Measurements from ENCODE around the gene ZC3HAV1.
"Not testable (repeated sequence)": the region's sequence is repeated elsewhere in the genome, so short reads cannot be mapped to it uniquely, and the experiment has no call there.

Gene ZC3HAV1
- long read RNA-seq, donor 1, result 0 reads
- long read RNA-seq, donor 2, result 0 reads
- long read RNA-seq, donor 3, full-length matches to known transcripts, result 1 of 1 reads
- long read RNA-seq, donor 3, partial matches to known transcripts, result 0 of 1 reads
- long read RNA-seq, donor 3, other reads (novel, unspliced or antisense), result 0 of 1 reads
- long read RNA-seq, donor 4, partial matches to known transcripts, result 9 of 9 reads
- long read RNA-seq, donor 4, other reads (novel, unspliced or antisense), result 0 of 9 reads
- long read RNA-seq, donor 5, full-length matches to known transcripts, result 3 of 3 reads
- long read RNA-seq, donor 5, partial matches to known transcripts, result 0 of 3 reads
- long read RNA-seq, donor 5, other reads (novel, unspliced or antisense), result 0 of 3 reads
- long read RNA-seq, donor 6, result 0 reads
- long read RNA-seq, donor 7, full-length matches to known transcripts, result 4 of 4 reads
- long read RNA-seq, donor 7, partial matches to known transcripts, result 0 of 4 reads
- long read RNA-seq, donor 7, other reads (novel, unspliced or antisense), result 0 of 4 reads
- long read RNA-seq, donor 8, full-length matches to known transcripts, result 3 of 3 reads
- long read RNA-seq, donor 8, partial matches to known transcripts, result 0 of 3 reads
- long read RNA-seq, donor 8, other reads (novel, unspliced or antisense), result 0 of 3 reads

DNA sequence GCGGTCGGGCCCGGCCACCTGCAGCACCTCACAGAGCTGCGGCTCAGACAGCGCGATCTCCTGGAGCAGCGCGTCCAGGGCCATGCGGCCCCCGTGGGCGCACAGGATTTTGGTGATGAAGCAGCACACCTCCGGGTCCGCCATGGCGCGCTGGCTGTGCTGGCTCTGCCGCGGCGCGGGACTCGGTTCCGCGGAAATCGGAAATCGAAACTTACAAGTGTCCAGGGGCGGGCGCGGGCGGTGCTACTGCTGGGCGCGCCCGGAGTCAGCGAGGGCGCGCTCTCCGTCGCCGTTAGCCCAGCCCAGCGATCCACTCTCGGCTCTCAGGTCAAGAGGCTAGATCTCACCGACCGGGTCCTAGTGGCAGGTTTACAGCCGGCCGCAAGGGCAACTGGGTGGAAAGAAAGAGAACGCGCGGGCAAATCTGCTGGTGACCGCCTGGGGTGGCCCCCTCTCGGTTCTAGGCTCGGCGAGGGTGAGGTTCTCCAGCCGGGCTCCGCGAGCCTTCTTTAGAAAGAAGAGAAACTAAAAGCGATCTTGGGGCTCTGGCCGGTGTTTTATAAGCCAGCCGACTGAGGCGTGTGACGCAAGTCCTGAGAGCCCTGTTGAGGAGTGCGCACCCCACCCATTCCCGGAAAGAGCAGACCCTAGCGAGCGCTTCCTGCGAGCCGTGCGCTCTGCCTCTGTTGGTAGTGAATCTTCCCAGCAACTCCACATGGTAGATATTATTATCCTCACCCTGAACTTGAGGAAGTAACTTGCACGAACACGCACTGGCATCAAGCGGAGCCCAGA lies at the start of gene ZC3HAV1:
ZC3HAV1 (minus strand) TSS at position 533 of the 795 bp plus-strand sequence; CDS start at position 144, 389 bp downstream.
- DNase-seq, result peak; percentile 94

DNA sequence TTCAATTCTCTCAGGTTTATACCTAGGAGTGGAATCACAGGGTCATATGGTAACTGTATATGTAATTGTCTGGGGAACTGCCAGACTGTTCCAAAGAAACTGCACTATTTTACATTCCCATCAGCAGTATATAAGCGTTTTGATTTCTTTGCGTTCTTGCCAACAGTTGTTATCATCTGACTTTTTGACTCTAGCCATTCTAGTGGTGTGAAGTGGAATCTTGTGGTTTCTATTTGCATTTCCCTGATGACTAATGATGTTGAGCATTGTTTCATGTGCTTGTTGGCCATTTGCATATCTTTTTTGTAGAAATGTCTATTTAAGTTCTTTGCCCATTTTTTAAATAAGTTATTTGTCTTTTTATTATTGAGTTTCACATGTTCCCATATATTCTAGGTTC lies 44.3 kb upstream of the ZC3HAV1 start:
- no peak for DNase-seq

DNA sequence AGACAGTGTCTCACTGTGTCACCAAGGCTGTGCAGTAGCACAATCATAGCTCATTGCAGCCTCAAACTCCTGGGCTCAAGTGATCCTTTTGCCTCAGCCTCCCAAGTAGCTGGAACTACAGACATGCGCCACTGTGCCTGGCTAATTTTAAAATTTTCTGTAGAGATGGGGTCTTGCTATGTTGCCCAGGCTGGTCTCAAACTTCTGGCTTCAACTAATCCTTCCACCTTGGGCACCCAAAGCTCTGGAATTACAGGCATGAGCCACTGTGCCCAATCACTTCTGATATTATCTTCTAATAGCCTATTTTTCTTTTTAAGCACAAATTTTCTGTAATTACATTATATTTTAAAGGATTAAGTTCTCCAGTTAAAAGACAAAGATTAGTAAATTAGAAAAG lies 42.6 kb upstream of the ZC3HAV1 start:
- no peak for DNase-seq

DNA sequence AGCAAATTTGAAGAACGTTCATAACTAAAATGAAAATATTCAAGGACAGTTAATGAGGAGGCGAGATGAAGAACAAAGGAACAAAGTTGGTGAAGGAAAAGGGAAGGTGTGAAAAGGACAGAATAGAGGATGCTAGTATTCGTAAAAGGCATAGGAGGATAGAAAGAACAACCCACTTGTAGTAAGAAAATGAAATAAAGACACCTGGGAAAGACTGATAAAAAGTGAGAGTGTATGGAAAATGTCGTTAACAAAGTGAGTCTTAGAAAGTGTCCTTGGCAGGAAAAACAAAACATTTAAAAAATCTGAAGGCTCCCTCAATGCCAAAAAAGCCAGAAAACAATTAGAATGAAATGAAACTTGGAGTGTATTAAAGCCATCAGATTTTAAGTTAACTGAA lies 29.6 kb upstream of the ZC3HAV1 start:
- DNase-seq, result no peak

DNA sequence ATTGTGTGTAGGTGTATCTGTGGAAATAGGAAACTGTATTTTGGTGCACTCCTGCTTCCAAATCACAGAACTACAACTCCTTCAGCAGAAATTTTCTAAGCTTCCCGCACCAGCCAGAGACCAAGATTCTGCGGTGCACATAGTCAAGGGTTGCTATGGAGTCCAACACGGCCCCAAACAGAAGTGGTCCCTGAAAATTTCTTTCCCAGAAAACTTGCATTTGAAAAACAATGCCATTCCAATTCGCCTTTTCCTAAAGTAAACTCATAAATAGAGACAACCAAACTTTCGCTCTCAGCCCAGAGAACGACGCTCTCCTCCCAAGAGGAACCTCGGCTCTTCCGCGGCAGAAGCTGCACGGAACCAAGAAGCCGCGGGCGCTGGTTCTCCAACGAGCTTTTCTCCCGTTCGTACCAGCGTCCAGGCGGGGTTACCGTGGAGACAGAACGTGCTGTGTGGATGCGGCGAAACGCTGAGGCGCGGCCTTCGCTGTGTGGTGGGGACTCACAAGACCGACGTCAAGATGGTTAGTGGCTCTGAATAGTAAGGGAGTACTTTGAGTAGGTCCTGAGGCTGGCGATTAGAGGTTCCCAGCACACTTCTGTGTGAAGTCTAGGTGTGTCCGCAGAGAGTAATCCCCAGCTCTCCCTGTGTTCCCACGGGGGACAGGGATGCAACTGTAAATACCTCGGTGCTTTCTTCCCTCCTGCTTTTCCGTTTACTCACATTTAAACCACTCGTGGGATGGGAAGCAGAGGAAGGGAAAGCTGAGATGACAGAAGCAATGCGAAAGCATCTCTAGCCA lies 24.0 kb upstream of the ZC3HAV1 start:
- DNase-seq, result peak; percentile 89

DNA sequence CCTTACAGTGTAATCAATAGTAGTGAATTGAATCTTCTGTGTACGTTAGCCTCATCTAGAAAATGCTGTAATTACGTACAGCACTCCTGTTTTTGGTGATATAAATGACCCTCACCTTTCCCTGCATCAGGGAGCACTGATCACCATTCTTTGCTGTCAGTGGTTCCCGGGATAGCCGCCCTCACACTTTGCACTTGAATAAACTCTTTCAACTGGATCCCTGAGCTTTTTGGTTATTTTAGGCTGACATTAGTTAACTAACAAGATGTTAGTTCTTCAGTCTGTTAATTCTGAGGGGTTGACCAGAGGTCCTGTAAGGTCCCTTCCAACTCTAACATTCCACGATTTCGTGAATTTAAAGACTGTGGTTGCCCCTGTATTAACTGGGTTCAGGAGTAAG lies 23.4 kb upstream of the ZC3HAV1 start:
- DNase-seq, result peak; percentile 44

DNA sequence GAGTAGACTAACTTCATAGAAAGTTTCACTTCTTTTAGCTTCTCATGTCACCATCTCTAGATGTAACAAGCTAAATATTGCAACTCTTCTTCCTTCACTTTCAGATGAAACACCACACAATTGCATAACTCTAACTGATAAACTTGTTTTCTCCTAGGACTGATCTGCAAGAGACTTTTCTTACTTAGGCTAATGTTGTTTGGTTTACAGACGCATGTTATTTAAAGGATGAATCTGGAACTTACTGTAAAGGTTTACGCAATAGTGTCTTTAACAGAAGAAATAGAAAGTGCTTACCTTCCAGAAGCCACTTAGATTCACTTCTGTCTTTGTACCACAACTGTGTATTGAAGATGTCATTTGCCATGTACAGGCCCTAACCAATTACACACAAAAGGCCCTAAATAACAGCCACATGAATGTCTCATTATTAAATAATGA lies 22.1 kb upstream of the ZC3HAV1 start:
- no peak for DNase-seq

DNA sequence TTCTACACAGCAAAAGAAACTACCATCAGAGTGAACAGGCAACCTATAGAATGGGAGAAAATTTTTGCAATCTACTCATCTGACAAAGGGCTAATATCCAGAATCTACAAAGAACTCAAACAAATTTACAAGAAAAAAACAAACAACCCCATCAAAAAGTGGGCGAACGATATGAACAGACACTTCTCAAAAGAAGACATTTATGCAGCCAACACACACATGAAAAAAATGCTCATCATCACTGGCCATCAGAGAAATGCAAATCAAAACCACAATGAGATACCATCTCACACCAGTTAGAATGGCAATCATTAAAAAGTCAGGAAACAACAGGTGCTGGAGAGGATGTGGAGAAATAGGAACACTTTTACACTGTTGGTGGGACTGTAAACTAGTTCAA lies 20.3 kb upstream of the ZC3HAV1 start:
- DNase-seq, result not testable (repeated sequence)

DNA sequence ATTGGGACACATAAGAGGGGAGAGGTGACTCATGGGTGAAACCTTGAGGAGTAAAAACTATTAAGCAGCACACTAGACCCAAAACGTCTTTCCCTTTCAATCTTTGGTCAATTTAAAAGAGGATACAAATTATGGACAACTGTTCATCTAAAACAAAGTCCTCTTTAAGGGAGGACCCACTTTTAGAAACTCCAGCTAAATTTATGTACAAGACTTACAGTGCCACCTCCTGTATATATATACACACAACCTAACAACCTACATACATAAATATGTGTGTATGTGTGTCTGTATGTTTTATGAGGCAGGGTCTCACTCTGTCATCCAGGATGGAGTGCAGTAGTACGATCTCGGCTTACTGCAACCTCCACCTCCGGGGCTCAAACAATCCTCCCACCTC lies 18.1 kb upstream of the ZC3HAV1 start:
- DNase-seq, result no peak

DNA sequence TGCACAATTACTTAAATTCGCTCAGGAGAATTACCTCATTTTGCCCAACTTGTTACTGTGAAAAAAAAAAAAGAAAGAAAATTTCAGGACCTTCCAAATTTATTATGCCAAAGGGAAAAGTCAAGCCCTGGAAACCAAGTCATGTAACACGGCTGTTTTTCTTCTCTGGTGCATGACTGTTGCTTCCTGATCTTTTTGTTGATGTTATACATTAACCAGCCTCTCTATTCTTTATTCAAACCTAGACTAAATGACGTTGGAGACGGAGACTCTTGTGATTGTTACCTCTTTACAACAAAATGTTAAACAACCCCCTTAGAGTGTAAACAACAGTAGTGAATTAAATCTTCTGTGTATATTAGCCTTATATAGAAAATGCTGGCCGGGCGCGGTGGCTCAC lies 16.1 kb upstream of the ZC3HAV1 start:
- DNase-seq, result peak; percentile 27

DNA sequence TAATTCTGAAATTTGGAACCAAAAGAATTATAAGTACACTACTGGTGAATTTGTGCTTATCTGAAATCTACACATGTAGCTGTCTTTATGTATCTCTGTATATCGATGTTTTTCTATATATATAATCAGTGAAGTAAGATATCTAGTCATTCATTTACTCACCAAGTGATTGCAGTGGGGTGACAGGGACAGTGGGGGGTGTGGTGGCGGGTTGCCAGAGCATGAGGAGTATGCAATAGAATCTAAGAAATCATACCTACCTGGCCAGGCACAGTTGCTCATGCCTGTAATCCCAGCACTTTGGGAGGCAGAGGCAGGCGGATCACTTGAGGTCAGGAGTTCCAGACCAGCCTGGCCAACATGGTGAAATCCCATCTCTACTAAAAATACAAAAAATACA lies 15.5 kb upstream of the ZC3HAV1 start:
- not testable (repeated sequence) for DNase-seq

DNA sequence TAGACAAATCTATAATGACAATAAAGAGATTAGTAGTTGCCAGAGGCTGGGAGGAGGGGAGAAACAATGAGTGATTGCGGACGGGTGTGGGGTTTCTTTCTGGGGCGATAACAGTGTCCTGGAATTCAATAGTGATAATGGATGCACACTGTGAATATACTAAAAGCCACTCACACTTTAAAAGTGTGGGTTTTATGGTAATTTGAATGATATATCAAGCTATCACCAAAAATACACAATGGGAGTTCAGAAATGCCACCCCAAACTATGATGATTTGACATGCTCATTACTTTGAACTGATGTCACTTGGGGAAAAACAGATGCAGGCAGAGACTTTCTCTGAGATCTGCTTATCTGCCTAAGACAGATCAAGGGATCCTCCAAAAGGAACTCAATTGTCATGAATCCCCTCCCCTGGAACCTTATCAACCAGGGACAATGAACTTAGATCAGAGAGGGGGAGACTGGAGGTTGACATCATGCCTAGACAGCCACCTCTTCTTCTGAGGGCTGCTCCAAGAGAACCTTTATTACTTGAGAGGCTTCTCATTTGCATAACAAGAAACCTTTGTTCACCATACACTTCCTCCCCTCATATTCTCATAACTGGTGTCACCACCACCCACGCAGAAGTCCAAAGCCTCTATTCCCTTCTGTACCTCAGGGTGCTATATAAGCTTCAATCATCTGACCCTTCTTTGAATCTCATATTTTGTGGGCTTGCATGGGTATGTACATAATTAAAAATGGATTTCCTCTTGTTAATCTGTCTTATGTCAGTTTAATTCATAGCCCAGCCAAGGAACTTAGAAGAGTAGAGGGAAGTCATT lies 14.8 kb upstream of the ZC3HAV1 start:
- no peak for DNase-seq

DNA sequence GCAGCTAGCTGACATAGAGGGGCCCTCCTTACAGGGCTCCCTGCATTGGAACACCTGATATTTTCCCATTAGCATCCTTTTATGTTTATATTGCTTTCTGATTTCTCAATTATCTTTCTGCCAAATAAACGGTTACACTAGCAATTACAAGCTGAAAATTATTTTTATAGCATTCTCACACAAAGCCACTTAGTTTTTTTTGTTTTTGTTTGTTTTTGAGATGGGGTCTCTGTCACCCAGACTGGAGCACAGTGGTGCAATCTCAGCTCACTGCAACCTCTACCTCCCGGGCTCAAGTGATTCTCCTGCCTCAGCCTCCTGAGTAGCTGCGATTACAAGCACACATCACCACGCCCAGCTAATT lies 9.9 kb upstream of the ZC3HAV1 start:
- no peak for DNase-seq

DNA sequence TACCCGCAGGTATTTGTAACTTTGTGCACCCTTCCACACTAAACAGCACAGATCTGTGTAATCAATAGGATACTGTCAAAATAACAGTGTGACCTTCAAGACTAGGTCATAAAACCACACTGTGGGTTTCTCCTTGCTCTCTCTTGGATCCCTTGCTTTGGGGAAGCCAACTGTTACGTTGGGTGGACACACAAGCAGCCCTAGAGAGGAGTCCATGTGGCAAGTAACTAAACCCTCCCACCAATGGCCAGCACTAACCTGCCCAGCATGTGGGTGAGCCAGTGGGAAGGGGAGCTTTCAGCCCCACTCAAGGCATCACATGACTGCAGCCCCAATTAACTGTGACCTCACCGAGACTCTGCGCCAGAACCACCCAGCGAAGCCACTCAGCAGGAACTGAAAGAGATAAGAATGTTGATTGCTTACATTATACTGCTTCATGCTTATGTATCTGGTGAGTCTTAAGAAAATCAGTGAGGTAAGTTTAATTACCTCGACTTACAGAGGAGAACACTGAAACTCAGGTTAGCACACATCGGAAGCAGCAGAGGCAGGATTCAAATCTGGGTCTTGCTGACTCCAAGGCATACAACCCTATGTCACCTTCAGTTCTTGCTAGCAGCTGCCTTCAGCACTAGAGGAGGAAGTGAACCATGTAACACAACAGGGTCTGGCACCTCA lies 9.4 kb upstream of the ZC3HAV1 start:
- no peak for DNase-seq

DNA sequence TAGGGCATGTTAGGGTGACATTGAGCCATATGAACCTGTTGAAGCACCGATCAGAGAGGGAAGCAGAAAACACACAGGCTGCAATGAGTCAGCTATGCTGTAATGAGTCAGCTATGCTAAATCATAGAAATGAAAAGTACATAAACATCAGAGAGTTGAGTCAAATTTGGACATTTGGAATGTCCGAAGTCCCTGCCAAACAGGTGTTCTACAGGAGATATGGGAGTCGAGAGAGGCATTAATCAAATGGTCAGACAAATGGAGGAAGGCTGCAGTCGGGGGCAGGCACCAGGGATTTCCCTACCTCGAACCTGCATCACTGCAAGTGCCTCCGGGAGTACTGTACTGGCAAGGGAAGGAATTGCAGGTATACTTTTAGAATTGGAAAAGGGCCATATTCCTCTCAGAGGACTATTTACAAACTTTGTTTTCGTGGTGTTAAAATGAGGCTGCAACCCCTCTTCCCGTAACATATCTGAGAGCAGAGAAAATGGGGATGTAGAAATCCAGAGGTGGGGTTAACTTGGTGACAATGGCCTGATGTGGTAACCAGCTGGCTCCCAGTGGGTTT lies 8.8 kb upstream of the ZC3HAV1 start:
- DNase-seq, result no peak

DNA sequence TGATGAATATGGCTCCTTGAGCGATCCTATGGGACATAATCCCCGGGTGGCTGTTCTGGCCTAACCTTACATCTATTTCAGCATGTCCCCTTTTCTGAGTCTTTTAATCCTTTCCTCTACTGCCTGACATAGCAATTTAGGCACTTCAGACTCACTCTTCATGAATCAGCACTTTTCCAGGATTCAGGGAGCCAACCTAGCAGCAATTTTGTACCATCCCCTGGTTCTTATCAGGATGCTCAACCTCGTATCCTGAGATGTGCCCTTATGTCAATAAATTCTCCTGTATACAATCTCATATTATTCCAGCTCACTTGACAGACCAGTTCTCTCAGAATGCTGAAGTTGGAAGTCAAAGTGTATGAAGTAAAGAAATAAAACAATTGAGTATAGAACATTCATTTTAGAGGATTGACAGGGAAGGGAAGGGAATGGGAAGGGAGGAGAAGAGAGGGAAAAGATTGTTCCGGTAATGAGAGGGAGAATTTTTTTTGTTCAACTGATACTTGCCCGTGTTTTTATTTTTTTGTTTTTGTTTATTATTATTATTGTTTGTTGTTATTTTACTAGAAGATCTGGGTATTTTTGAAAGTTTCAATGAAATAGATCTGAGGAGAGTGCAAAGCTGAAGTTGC lies 8.2 kb upstream of the ZC3HAV1 start:
- no peak for DNase-seq

DNA sequence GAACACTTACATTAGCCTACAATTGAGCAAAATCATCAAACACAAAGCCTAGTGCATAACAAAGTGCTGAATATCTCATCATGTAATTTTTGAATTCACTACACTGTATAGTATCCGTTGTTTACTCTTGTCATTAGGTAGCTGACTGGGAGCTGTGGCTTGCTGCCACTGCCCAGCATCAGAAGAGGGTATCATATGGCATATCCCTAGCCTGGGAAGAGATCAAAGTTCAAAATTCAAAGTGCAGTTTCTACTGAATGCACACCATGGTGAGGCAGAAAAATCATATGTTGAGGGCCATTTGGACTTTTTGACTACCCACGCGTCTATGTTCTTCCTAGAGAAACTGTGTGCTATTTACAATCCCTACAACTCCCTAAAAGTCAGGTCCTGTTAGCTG lies 7.5 kb upstream of the ZC3HAV1 start:
- no peak for DNase-seq

DNA sequence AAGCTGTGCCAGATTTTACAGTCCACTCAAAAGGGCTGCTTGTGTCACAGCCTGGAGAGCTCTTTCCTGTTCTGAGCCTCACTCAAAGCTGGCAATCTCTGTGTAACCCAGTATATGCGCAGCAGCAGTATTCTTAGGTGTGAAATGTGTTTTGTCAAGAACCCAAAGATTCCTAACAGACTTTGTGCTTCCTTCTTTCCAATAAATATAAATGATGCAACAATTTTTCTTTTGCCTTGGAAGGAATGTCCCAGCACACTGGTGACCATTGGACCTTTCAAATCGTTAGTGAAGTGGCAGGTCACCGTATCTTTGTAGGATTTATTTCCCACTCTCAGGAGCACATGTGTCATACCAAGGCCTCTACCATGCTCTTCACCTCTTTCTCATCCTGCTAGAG lies 5.6 kb upstream of the ZC3HAV1 start:
- no peak for DNase-seq

DNA sequence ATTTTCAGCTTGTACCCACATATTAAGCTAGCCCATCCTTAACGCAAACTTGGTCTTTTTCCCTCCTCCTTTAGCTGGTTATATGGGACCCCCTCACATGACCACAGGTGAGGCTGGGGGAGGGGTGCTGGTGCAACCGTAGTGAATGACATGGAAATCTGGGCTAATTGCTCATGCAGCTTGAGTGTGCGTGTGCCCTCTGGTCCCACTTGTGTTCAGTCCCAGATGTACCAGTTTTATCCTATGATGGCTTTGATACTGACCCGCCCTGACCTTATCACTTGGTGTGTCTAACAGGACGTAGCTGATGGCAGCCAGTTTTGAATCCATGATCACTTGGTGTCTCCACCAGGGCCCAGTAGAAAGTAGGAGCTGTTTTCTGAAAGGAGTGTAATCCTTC lies 5.1 kb upstream of the ZC3HAV1 start:
- DNase-seq, result no peak

DNA sequence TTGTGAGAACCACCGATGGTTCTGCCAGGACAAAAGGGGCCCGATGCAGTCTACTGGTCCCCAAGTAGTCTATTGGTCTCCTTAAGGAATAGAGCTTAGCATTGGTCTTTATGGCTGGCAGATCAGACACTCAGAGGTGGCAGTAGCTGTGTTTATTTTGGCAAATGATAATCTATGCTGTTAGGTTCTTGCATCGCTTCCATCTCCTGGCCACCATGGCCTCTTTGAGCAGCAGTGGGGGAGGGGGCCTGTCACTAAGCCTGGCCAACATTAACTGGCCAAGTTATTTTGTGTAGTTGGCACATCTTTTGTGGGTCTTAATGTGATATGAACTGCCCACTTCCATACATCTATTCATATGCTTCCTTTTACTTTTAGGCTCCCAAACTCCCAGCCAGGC lies 4.5 kb upstream of the ZC3HAV1 start:
- no peak for DNase-seq

Measured in right kidney (tissue), 9 donors.